NCI-H460 (cell line): Measurements from ENCODE around the gene RPP30. TPM values are rescaled to one million over a fixed set of nuclear protein-coding genes. Genes with fewer than 3 reads are reported as not detected.
"Not testable (repeated sequence)": the region's sequence is repeated elsewhere in the genome, so short reads cannot be mapped to it uniquely, and the experiment has no call there.

Experiments used
- DNase-seq: peaks from one replicate; pipeline ENCODE4 v3.0.0-alpha.2; 2016; ENCODE audit warnings: low read depth; ENCODE audit errors: extremely low read depth
- total RNA-seq: library from RNA; depleted of rRNA; stranded (reverse); fragments of >200 nt; shearing (Covaris generic); gene quantifications from 2 replicates; pipeline ENCODE4 v1.2.3, GENCODE V29; 2014

Gene RPP30
- total RNA-seq, 1 experiment from 2014 or later = 79.5 TPM

- DNase-seq = no peak
Observed at GRCh38 chr10:90866050-90866598, 5.7 kb upstream of the RPP30 start.

GRCh38 chr10:90871279-90871765 is 452 bp upstream of the RPP30 start:
- peak; percentile 74 for DNase-seq

- DNase-seq = no peak
Observed at GRCh38 chr10:90872648-90873020, 860 bp downstream of the RPP30 start.

- DNase-seq = no peak
Observed at GRCh38 chr10:90879062-90879461, 7.3 kb downstream of the RPP30 start.

GRCh38 chr10:90880059-90880719 is 8.4 kb downstream of the RPP30 start:
- peak; percentile 35 for DNase-seq

GRCh38 chr10:90884431-90884830 is 12.7 kb downstream of the RPP30 start:
- DNase-seq = no peak

GRCh38 chr10:90885176-90885575 is 13.4 kb downstream of the RPP30 start:
- no peak for DNase-seq

GRCh38 chr10:90887555-90887954 is 15.8 kb downstream of the RPP30 start:
- no peak for DNase-seq

GRCh38 chr10:90888387-90888786 is 16.6 kb downstream of the RPP30 start:
- no peak for DNase-seq

- no peak for DNase-seq
Observed at GRCh38 chr10:90889636-90890035, 17.9 kb downstream of the RPP30 start.

GRCh38 chr10:90890347-90890746 is 18.6 kb downstream of the RPP30 start:
- DNase-seq = no peak

- no peak for DNase-seq
Observed at GRCh38 chr10:90893190-90893589, 21.4 kb downstream of the RPP30 start.

GRCh38 chr10:90896916-90897315 is 25.1 kb downstream of the RPP30 start:
- DNase-seq = not testable (repeated sequence)

- DNase-seq = no peak
Observed at GRCh38 chr10:90905925-90906324, 34.2 kb downstream of the RPP30 start.

GRCh38 chr10:90906596-90906995 is 34.8 kb downstream of the RPP30 start:
- no peak for DNase-seq

- peak; percentile 73 for DNase-seq
Observed at GRCh38 chr10:90911133-90912051, 39.6 kb downstream of the RPP30 start.

- no peak for DNase-seq
Observed at GRCh38 chr10:90912174-90912573, 40.4 kb downstream of the RPP30 start.

GRCh38 chr10:90912854-90913479 is 41.2 kb downstream of the RPP30 start:
- no peak for DNase-seq

GRCh38 chr10:90913774-90914420 is 42.1 kb downstream of the RPP30 start:
- DNase-seq = no peak

- no peak for DNase-seq
Observed at GRCh38 chr10:90914992-90915765, 43.4 kb downstream of the RPP30 start.
